Panc1 (cell line): ENCODE results near the gene CAMK1D. TPM values are rescaled to one million over a fixed set of nuclear protein-coding genes. Genes with fewer than 3 reads are reported as not detected.

ENCODE experiments used
- ATAC-seq: fragments of 200-7000 bp; cut with Tn5 transposase; 2 replicates; pipeline ENCODE4 v1.9.1; 2020; ENCODE audit warnings: mild to moderate bottlenecking, moderate library complexity
- BruUV-seq: library from RNA; stranded (reverse); fragments of 400-500 nt; replicated peaks from 2 replicates; lab custom pipeline; 2021; lab: Mats Ljungman, UMichigan
- CTCF ChIA-PET: fragments of 300-600 bp; sonication (Branson Sonifier 250); formaldehyde crosslinking; loops from one replicate; lab custom pipeline; 2022; ENCODE audit warnings: antibody characterized with exemption; lab: Charles Lee
- POLR2A ChIA-PET: fragments of 300-600 bp; sonication (Branson Sonifier 250); formaldehyde crosslinking; loops from one replicate; lab custom pipeline; 2022; ENCODE audit warnings: antibody characterized with exemption; lab: Charles Lee
- DNase-seq: peaks from one replicate; pipeline ENCODE4 v3.0.0-alpha.2; 2010; ENCODE audit warnings: low read depth, low spot score
- H3K27ac ChIP-seq: 2 replicates; pipeline ENCODE4 v1.5.1; 2011; ENCODE audit warnings: mild to moderate bottlenecking, low read length, inconsistent platforms
- H3K27me3 ChIP-seq: fragments of 200-500 bp; sonication (Bioruptor generic); 2 replicates; pipeline ENCODE4 v1.6.0; 2014; ENCODE audit warnings: low read length, inconsistent platforms; ENCODE audit not compliant: control insufficient read depth, insufficient read depth
- H3K36me3 ChIP-seq: fragments of 200-500 bp; sonication (Bioruptor generic); 2 replicates; pipeline ENCODE4 v1.5.1; 2014; ENCODE audit warnings: inconsistent platforms, mild to moderate bottlenecking, low read length, moderate library complexity; ENCODE audit not compliant: control insufficient read depth, insufficient read depth
- H3K4me1 ChIP-seq: 2 replicates; pipeline ENCODE4 v1.5.1; 2011; ENCODE audit warnings: inconsistent platforms, mild to moderate bottlenecking, low read length, moderate library complexity; ENCODE audit not compliant: control insufficient read depth, insufficient read depth
- H3K4me3 ChIP-seq, 2 experiments: 2 replicates each; pipeline ENCODE4 v1.5.1; 2011 to 2012; ENCODE audit warnings: low read depth in 2 of 2, low read length in 2 of 2, mild to moderate bottlenecking in 2 of 2, inconsistent platforms in 1 of 2, moderate library complexity in 1 of 2
- H3K9me3 ChIP-seq: fragments of 200-500 bp; sonication (Bioruptor generic); 2 replicates; pipeline ENCODE4 v1.5.1; 2014; ENCODE audit warnings: low read depth, mild to moderate bottlenecking, inconsistent platforms, low read length, moderate library complexity; ENCODE audit not compliant: control insufficient read depth, insufficient read depth
- POLR2AphosphoS5 ChIP-seq: IDR thresholded peaks from 2 replicates; pipeline ENCODE4 v1.6.1; 2012; ENCODE audit warnings: mild to moderate bottlenecking, low read depth, low read length, moderate library complexity
- REST ChIP-seq, 2 experiments: IDR thresholded peaks; 2 replicates each; pipeline ENCODE4 v1.6.1; 2011 to 2012; ENCODE audit warnings: low read depth in 2 of 2, control low read depth in 1 of 2, low read length in 1 of 2, mild to moderate bottlenecking in 1 of 2, moderate library complexity in 1 of 2; ENCODE audit not compliant: insufficient read depth in 1 of 2
- SIN3A ChIP-seq: IDR thresholded peaks from 2 replicates; pipeline ENCODE4 v1.6.1; 2012; ENCODE audit warnings: low read depth, mild to moderate bottlenecking, low read length, moderate library complexity, borderline replicate concordance; ENCODE audit not compliant: insufficient read depth
- TCF7L2 ChIP-seq: IDR thresholded peaks from 2 replicates; pipeline ENCODE4 v1.6.1; 2011; ENCODE audit warnings: mild to moderate bottlenecking, low read depth, low read length, inconsistent platforms
- in situ Hi-C: cut with HindIII; loops from 2 replicates; pipeline ENCODE4 v1.10.0; 2016; ENCODE audit warnings: low sequenced_read_pairs, low pct_unique_long_range_greater_than_20kb
- intact Hi-C: fragments of 100-400 bp; cut with micrococcal nuclease; formaldehyde crosslinking; loops from one replicate; pipeline ENCODE4 v1.10.0; 2022; ENCODE audit not compliant: unreplicated experiment
- total RNA-seq: library from RNA; stranded (reverse); gene quantifications from one replicate; pipeline ENCODE4 v1.2.1, GENCODE V29; 2021; ENCODE audit not compliant: unreplicated experiment
- TF ChIP-seq, protein P1 (sequence below): fragments of 450-650 bp; IDR thresholded peaks from 2 replicates; pipeline ENCODE4 v1.5.1; 2017; ENCODE audit warnings: mild to moderate bottlenecking

CAMK1D gene
- total RNA-seq, 1 experiment from 2014 or later: 5.7 TPM

DNA sequence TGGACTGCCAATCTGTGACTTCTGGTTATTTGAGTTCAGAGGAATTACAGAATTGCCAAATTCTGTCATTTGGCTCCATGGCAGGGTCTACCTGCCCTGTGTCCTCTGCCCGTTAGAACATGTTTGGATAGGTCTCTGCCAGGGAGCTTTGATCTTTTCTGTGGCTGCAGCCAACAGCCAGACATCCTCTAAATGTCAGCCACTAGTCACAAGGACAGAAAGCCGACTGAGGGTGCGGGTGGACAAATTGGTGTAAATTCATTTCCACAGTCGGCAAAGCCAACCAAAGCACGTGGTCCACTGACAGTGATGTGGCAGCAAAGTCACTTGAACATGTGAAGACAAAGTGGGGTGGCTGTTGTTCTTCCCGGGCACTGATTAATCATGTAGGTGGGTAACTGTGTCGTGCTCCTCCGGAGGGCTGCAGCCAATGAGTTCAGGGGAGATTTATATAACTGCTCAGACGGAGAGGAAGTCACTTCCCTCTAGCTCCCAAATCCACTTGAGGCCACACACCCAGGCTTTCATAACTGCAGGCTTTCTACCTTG, 26.7 kb upstream of the CAMK1D start:
- ChIA-PET CTCF (no interaction called here), POLR2A (no interaction called here)
- no peak overlapping the region for H3K4me3 ChIP-seq
- H3K27me3 ChIP-seq: no peaks in the 10 kb centered on the region
- TF ChIP-seq SIN3A (no peak), POLR2AphosphoS5 (no peak), REST (IDR thresholded peaks at IDR 0.05; ENCODE audit: insufficient read depth in 1 of 2, low read depth in 2 of 2, low read length in 1 of 2) (no peak), TCF7L2 (no peak)
- TF ChIP-seq, protein P1, sequence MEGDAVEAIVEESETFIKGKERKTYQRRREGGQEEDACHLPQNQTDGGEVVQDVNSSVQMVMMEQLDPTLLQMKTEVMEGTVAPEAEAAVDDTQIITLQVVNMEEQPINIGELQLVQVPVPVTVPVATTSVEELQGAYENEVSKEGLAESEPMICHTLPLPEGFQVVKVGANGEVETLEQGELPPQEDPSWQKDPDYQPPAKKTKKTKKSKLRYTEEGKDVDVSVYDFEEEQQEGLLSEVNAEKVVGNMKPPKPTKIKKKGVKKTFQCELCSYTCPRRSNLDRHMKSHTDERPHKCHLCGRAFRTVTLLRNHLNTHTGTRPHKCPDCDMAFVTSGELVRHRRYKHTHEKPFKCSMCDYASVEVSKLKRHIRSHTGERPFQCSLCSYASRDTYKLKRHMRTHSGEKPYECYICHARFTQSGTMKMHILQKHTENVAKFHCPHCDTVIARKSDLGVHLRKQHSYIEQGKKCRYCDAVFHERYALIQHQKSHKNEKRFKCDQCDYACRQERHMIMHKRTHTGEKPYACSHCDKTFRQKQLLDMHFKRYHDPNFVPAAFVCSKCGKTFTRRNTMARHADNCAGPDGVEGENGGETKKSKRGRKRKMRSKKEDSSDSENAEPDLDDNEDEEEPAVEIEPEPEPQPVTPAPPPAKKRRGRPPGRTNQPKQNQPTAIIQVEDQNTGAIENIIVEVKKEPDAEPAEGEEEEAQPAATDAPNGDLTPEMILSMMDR: no peak
- no peaks in the 10 kb centered on the region for H3K4me1 ChIP-seq
- no peak for ATAC-seq
- no peak for DNase-seq
- H3K9me3 ChIP-seq: no peaks in the 10 kb centered on the region
- no peaks in the 10 kb centered on the region for H3K36me3 ChIP-seq
- BruUV-seq: no TSS peak
- in situ Hi-C loops (no loop called here), intact Hi-C loops (no loop called here)
- no peak overlapping the region for H3K27ac ChIP-seq

- BruUV-seq: no TSS peak
- Histone ChIP-seq H3K9me3 (no peaks in the 10 kb centered on the region), H3K27ac (no peak overlapping the region), H3K4me1 (no peaks in the 10 kb centered on the region), H3K36me3 (no peaks in the 10 kb centered on the region), H3K27me3 (no peaks in the 10 kb centered on the region), H3K4me3 (no peak overlapping the region)
- ChIA-PET CTCF (no interaction called here), POLR2A (no interaction called here)
- ATAC-seq: no peak
- in situ Hi-C loops (no loop called here), intact Hi-C loops (no loop called here)
- DNase-seq: no peak
- TF ChIP-seq REST (IDR thresholded peaks at IDR 0.05; ENCODE audit: insufficient read depth in 1 of 2, low read depth in 2 of 2, low read length in 1 of 2): no peak
- TF ChIP-seq SIN3A: no peak
- no peak for TF ChIP-seq POLR2AphosphoS5
- TF ChIP-seq, protein P1: no peak
- TF ChIP-seq TCF7L2: no peak
These were observed 24.8 kb upstream of the CAMK1D start for GRCh38 chr10:12324530-12324929.
